ENCODE results near the gene IL9.

DNA sequence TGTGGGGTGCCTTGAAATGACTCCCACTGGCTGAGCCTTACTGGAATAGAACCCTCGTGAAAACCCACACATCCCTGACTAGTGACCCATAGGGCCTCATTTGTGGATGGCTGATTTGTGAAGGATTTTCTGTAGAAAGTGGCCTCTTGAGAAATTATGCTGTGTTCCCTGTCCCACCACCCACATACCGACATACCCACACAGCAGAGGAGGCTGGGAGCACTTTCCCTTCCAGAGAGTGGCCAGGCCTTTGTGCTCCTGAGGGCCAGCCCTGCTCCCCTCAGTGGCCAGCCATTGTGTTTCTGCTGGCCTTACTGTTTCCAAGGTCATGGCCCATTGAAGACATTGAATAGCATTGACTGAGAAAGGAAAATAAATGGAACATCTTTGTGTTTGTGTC is 29.6 kb downstream of the IL9 start:
- TF ChIP-seq POLR2A (IDR thresholded peaks at IDR 0.05; ENCODE audit: extremely low read depth, insufficient read length) (no peak), CTCF (IDR thresholded peaks at IDR 0.05; ENCODE audit: low read depth, low read length) (no peak), MYC (IDR thresholded peaks at IDR 0.05; ENCODE audit: low read depth, low read length) (no peak)

Measured in NB4 (cell line).